Suprapubic skin (tissue), 4 donors: ENCODE data around the gene FLOT1. TPM values are rescaled to one million over a fixed set of nuclear protein-coding genes. Genes with fewer than 3 reads are reported as not detected.

Source experiments
- DNase-seq, 2 donors: peaks; one replicate each; pipeline ENCODE4 v3.0.0-alpha.2; 2019; ENCODE audit warnings: low spot score in 2 of 2
- H3K27ac ChIP-seq: fragments of 200-600 bp; sonication (generic); one replicate; pipeline ENCODE4 v1.5.1; 2019
- H3K27me3 ChIP-seq: fragments of 200-600 bp; sonication (generic); one replicate; pipeline ENCODE4 v1.5.1; 2019
- H3K36me3 ChIP-seq: fragments of 200-600 bp; sonication (generic); one replicate; pipeline ENCODE4 v1.5.1; 2019
- H3K4me1 ChIP-seq: fragments of 200-600 bp; sonication (generic); one replicate; pipeline ENCODE4 v1.5.1; 2019
- H3K4me3 ChIP-seq: fragments of 200-600 bp; sonication (generic); one replicate; pipeline ENCODE4 v1.5.1; 2019; ENCODE audit warnings: mild to moderate bottlenecking
- H3K9me3 ChIP-seq: fragments of 200-600 bp; sonication (generic); one replicate; pipeline ENCODE4 v1.5.1; 2019
- EP300 ChIP-seq: sonication (generic); formaldehyde crosslinking; IDR thresholded peaks from one replicate; pipeline ENCODE4 v1.6.1; 2017; ENCODE audit warnings: antibody characterized with exemption
- POLR2A ChIP-seq, 2 donors: fragments of 450-650 bp; IDR thresholded peaks; one replicate each; pipeline ENCODE4 v1.6.1; 2017; ENCODE audit warnings: antibody characterized with exemption in 2 of 2, mild to moderate bottlenecking in 2 of 2, moderate library complexity in 2 of 2
- POLR2AphosphoS5 ChIP-seq, 3 donors: sonication (generic); formaldehyde crosslinking; IDR thresholded peaks; one replicate each; pipeline ENCODE4 v1.6.1; 2017; ENCODE audit warnings: antibody characterized with exemption in 3 of 3
- WGBS: methylation state at CpG from one replicate; pipeline ENCODE4 v1.1.5; 2018; 5-methylcytosine and 5-hydroxymethylcytosine counted together
- total RNA-seq, 4 donors: library from RNA; depleted of rRNA; stranded (reverse); fragments of >200 nt; gene quantifications; one replicate each; pipeline ENCODE4 v1.1.0, GENCODE V29; 2016
- TF ChIP-seq, protein P1 (sequence below), 2 donors: fragments of 200-600 bp in 1 of 2; fragments of 450-650 bp in 1 of 2; sonication (generic) in 1 of 2; IDR thresholded peaks; one replicate each; pipeline ENCODE4 v1.5.1; 2016 to 2019; ENCODE audit warnings: antibody characterized with exemption in 2 of 2, mild to moderate bottlenecking in 1 of 2, moderate library complexity in 1 of 2

Gene FLOT1
- total RNA-seq, 4 donors from 2014 or later: 28.4 to 60.8 (median 45.5) TPM

DNA sequence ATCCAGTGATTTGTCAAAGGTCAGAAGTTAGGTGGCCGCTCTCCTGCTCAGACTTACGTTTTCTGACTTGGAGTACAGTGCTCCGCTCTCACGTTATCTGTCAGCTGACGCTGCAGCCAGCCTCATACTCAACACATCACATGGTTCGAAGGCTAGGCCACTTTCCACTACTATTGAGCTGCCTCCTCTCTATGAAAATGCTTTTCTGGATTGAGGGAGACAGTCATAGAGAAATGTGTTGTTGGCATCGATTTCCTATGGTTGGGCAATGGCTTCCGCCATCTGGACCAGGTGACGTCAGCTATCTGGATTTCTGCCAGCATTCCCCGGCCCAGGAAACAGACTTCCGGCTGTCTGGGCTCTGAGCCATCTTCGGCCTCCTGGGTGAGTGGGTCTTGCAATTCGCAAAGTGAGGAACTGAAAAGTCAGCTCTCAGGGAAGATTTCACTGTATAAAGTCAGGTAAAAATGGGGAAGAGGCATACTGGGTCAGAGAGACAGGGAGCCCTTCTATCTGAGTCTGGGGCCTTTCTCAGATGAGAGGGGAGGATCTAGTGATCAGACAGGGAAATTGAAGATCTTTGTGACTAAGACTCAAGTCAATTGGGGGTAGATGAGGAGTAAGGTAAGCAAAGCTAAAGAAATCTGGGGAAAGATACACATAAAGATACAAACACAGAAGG is 39.4 kb upstream of the FLOT1 start:
- Histone ChIP-seq H3K36me3 (no peaks in the 10 kb centered on the region), H3K27ac (peak overlapping the region; percentile 82), H3K9me3 (no peaks in the 10 kb centered on the region), H3K27me3 (no peaks in the 10 kb centered on the region), H3K4me3 (no peak overlapping the region), H3K4me1 (peaks cover 52% of the 10 kb centered on the region)
- TF ChIP-seq EP300: peak; percentile 56
- peak; percentile 93 to 99 (median 95) for TF ChIP-seq POLR2AphosphoS5 (IDR thresholded peaks at IDR 0.05)
- TF ChIP-seq POLR2A (IDR thresholded peaks at IDR 0.05): no peak
- TF ChIP-seq, protein P1, sequence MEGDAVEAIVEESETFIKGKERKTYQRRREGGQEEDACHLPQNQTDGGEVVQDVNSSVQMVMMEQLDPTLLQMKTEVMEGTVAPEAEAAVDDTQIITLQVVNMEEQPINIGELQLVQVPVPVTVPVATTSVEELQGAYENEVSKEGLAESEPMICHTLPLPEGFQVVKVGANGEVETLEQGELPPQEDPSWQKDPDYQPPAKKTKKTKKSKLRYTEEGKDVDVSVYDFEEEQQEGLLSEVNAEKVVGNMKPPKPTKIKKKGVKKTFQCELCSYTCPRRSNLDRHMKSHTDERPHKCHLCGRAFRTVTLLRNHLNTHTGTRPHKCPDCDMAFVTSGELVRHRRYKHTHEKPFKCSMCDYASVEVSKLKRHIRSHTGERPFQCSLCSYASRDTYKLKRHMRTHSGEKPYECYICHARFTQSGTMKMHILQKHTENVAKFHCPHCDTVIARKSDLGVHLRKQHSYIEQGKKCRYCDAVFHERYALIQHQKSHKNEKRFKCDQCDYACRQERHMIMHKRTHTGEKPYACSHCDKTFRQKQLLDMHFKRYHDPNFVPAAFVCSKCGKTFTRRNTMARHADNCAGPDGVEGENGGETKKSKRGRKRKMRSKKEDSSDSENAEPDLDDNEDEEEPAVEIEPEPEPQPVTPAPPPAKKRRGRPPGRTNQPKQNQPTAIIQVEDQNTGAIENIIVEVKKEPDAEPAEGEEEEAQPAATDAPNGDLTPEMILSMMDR (IDR thresholded peaks at IDR 0.05): no peak
- DNase-seq: peak; percentile 96 to 98
- 14% methylated on average over 13 of the region's 13 CpGs for WGBS

DNA sequence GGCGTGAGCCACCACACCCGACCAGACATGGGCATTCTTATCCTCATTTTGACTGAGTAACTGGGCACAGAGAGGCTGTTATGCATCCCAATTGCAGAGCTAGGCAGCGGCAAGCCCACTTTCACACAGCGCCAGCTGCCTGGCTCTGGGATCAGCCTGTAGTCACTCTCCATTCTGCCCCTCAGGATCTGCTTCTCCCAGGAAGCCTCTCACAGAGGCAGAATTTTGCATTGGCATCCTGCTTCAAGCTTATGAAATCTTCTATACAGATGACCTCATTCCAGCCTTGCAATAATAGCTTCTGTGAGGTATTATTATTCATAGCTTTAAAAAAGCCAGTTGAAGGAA is 38.9 kb upstream of the FLOT1 start:
- Histone ChIP-seq H3K27me3 (no peaks in the 10 kb centered on the region), H3K27ac (peak overlapping the region; percentile 82), H3K36me3 (no peaks in the 10 kb centered on the region), H3K4me3 (no peak overlapping the region), H3K4me1 (peaks cover 52% of the 10 kb centered on the region), H3K9me3 (no peaks in the 10 kb centered on the region)
- TF ChIP-seq POLR2AphosphoS5 (IDR thresholded peaks at IDR 0.05) (no peak), EP300 (no peak), POLR2A (IDR thresholded peaks at IDR 0.05) (no peak)
- TF ChIP-seq, protein P1 (IDR thresholded peaks at IDR 0.05): no peak
- DNase-seq: no peak
- 86% methylated on average over 3 of the region's 4 CpGs for WGBS

DNA sequence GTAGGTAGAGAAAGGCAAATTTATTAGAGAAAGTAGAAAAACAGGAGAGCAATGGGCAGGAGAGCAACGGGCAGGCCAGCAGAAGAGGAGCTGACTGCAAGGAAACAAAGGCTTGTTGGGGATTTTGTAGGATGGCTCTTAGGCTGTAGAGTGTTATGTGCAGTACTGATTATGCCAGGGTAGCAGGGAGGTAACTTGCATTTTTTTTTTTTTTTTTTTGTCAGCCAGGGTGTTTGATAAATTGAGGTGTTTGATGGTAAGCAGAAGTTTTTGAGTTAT is 38.1 kb upstream of the FLOT1 start:
- Histone ChIP-seq H3K27me3 (no peaks in the 10 kb centered on the region), H3K9me3 (no peaks in the 10 kb centered on the region), H3K4me1 (peaks cover 52% of the 10 kb centered on the region), H3K36me3 (no peaks in the 10 kb centered on the region), H3K4me3 (no peak overlapping the region), H3K27ac (no peak overlapping the region)
- WGBS: 95% methylated on average over 1 of the region's 1 CpG
- TF ChIP-seq EP300: no peak
- TF ChIP-seq POLR2A (IDR thresholded peaks at IDR 0.05): no peak
- no peak for TF ChIP-seq POLR2AphosphoS5 (IDR thresholded peaks at IDR 0.05)
- TF ChIP-seq, protein P1 (IDR thresholded peaks at IDR 0.05): no peak
- DNase-seq: no peak

DNA sequence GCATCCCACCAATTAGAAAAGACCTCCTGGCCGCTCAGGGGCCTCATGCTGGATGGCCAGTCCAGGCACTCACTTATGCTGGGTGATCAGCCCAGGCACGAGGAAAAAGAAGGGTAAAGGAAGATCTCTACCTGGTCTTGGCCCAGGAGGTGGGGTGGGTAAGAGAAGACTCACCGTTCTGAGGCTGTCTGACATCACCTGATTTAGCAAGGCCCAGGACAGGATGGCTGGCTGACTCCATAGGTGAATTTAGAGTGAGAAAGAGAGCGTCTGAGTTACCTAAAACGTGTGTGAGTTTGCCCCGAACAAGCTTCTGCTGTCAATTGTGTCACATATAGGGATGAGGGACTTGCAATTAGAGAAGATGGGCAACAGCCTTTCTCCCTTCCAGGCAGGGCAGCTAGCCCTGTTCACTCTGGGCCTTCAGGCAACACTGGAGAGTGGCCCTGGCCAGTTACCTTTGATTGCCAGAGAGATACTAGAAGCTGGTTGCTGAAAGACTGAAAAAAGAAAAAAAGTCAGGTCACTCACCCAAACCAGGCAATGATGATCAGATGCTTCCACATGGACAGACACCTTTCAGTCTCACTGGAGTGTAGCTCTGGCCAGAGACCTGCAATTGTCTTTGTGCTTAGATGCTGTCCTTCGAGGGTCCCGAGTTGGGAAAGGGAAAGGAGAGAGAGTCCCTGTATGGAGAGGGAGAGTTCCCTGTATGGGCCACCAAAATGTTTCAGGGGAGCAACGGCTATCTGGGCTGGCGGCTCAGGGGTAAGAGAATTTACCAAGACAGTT is 37.6 kb upstream of the FLOT1 start:
- H3K4me1 ChIP-seq: peaks cover 52% of the 10 kb centered on the region

More for the DNA sequence above, 37.6 kb upstream of the FLOT1 start:
- DNase-seq: no peak
- Histone ChIP-seq H3K36me3 (no peaks in the 10 kb centered on the region), H3K4me3 (no peak overlapping the region), H3K27ac (no peak overlapping the region), H3K9me3 (no peaks in the 10 kb centered on the region), H3K27me3 (no peaks in the 10 kb centered on the region)
- TF ChIP-seq POLR2AphosphoS5 (IDR thresholded peaks at IDR 0.05) (no peak), EP300 (no peak), POLR2A (IDR thresholded peaks at IDR 0.05) (no peak)
- TF ChIP-seq, protein P1 (IDR thresholded peaks at IDR 0.05): no peak
- 93% methylated on average over 10 of the region's 10 CpGs for WGBS
